MCF 10A (cell line): ENCODE results near the gene SLC25A4. TPM values are rescaled to one million over a fixed set of nuclear protein-coding genes. Genes with fewer than 3 reads are reported as not detected.

Experiments used
- BruUV-seq: library from RNA; stranded (reverse); fragments of 400-500 nt; replicated peaks from 2 replicates; lab custom pipeline; 2021; lab: Mats Ljungman, UMichigan
- CTCF ChIA-PET: fragments of 300-600 bp; sonication (Branson Sonifier 250); formaldehyde crosslinking; extraction: SDS; loops from one replicate; lab custom pipeline; 2021; ENCODE audit warnings: antibody characterized with exemption, inconsistent platforms; lab: Yijun Ruan, JAX
- POLR2A ChIA-PET: fragments of 300-600, 350-650 bp; sonication (Branson Sonifier 250); formaldehyde crosslinking; extraction: SDS; loops from one replicate; lab custom pipeline; 2020; ENCODE audit warnings: antibody characterized with exemption, inconsistent platforms; lab: Yijun Ruan, JAX
- DNase-seq: peaks from one replicate; pipeline ENCODE4 v3.0.0-alpha.2; 2018; ENCODE audit not compliant: unreplicated experiment
- H3K27ac Mint-ChIP-seq: one replicate; pipeline ENCODE4 v1.8.0; 2022; ENCODE audit warnings: mild to moderate bottlenecking, low read depth, mixed read lengths; ENCODE audit not compliant: unreplicated experiment
- H3K27me3 Mint-ChIP-seq: one replicate; pipeline ENCODE4 v1.8.0; 2022; ENCODE audit warnings: mixed read lengths; ENCODE audit not compliant: insufficient read depth, unreplicated experiment
- H3K36me3 Mint-ChIP-seq: one replicate; pipeline ENCODE4 v1.8.0; 2022; ENCODE audit warnings: mild to moderate bottlenecking, moderate library complexity, mixed read lengths; ENCODE audit not compliant: insufficient read depth, unreplicated experiment
- H3K4me1 Mint-ChIP-seq: one replicate; pipeline ENCODE4 v1.8.0; 2022; ENCODE audit warnings: mixed read lengths; ENCODE audit not compliant: insufficient read depth, unreplicated experiment
- H3K4me3 Mint-ChIP-seq: one replicate; pipeline ENCODE4 v1.8.0; 2022; ENCODE audit warnings: mild to moderate bottlenecking, moderate library complexity, mixed read lengths; ENCODE audit not compliant: unreplicated experiment
- H3K9me3 Mint-ChIP-seq: one replicate; pipeline ENCODE4 v1.8.0; 2022; ENCODE audit warnings: mixed read lengths; ENCODE audit not compliant: unreplicated experiment
- CTCF ChIP-seq: fragments of 200-600 bp; IDR thresholded peaks from one replicate; pipeline ENCODE4 v1.8.0; 2022; ENCODE audit warnings: antibody characterized with exemption, mild to moderate bottlenecking; ENCODE audit not compliant: unreplicated experiment
- intact Hi-C: fragments of 100-400 bp; cut with micrococcal nuclease; formaldehyde crosslinking; loops from 2 replicates; pipeline ENCODE4 v1.14.1; 2022
- total RNA-seq: library from RNA; stranded (reverse); gene quantifications from 2 replicates; pipeline ENCODE4 v1.2.3, GENCODE V29; 2022

The SLC25A4 gene
- total RNA-seq, 1 experiment from 2014 or later, result 18.9 TPM

- no peak for TF ChIP-seq CTCF
- Mint-ChIP-seq H3K4me1 (no peaks in the 10 kb centered on the region), H3K4me3 (no peak overlapping the region), H3K9me3 (no peaks in the 10 kb centered on the region), H3K27ac (no peak overlapping the region), H3K27me3 (no peaks in the 10 kb centered on the region), H3K36me3 (no peaks in the 10 kb centered on the region)
- intact Hi-C loops, result no loop called here
- DNase-seq, result no peak
- ChIA-PET POLR2A (no interaction called here), CTCF (interaction anchor here (1.2 kb wide), 2 partner anchors 12 to 116 kb away, joined by 4 to 9 read pairs; no protein-coding TSS in a partner anchor)
- BruUV-seq, result no TSS peak
These were observed 20.3 kb upstream of the SLC25A4 start for GRCh38 chr4:185122681-185123345.

GRCh38 chr4:185124006-185124405 is 19.1 kb upstream of the SLC25A4 start:
- no peak for DNase-seq
- BruUV-seq, result no TSS peak
- no peaks in the 10 kb centered on the region for H3K4me1 Mint-ChIP-seq
- ChIA-PET CTCF (interaction anchor here (0.6 to 1.2 kb wide), 7 partner anchors 11 to 714 kb away, joined by 3 to 9 read pairs (median 3); no protein-coding TSS in a partner anchor), POLR2A (interaction anchor here (0.5 to 0.7 kb wide), 3 partner anchors 10 to 327 kb away, joined by 3 read pairs; no protein-coding TSS in a partner anchor)
- intact Hi-C loops, result no loop called here
- H3K27ac Mint-ChIP-seq, result no peak overlapping the region
- no peaks in the 10 kb centered on the region for H3K27me3 Mint-ChIP-seq
- H3K4me3 Mint-ChIP-seq, result no peak overlapping the region
- H3K9me3 Mint-ChIP-seq, result no peaks in the 10 kb centered on the region
- H3K36me3 Mint-ChIP-seq, result no peaks in the 10 kb centered on the region
- no peak for TF ChIP-seq CTCF

- no peak overlapping the region for H3K27ac Mint-ChIP-seq
- H3K4me1 Mint-ChIP-seq, result no peaks in the 10 kb centered on the region
- no peak for TF ChIP-seq CTCF
- H3K9me3 Mint-ChIP-seq, result no peaks in the 10 kb centered on the region
- no peak for DNase-seq
- intact Hi-C loops, result no loop called here
- POLR2A ChIA-PET, result interaction anchor here (1.0 to 1.8 kb wide), 2 partner anchors 15 to 16 kb away, joined by 5 read pairs; partner anchors contain the start of gene SLC25A4
- CTCF ChIA-PET, result no interaction called here
- H3K27me3 Mint-ChIP-seq, result no peaks in the 10 kb centered on the region
- no TSS peak for BruUV-seq
- H3K36me3 Mint-ChIP-seq, result no peaks in the 10 kb centered on the region
- no peak overlapping the region for H3K4me3 Mint-ChIP-seq
These were observed 15.8 kb upstream of the SLC25A4 start for GRCh38 chr4:185127021-185127925.
